OCI-LY7 (cell line): ENCODE measurements around the gene ADAMTS7.

Source experiments
- EZH2phosphoT487 ChIP-seq: fragments of 200-600 bp; sonication (generic); IDR thresholded peaks from 2 replicates; pipeline ENCODE4 v1.6.1; 2018; ENCODE audit warnings: low read depth, borderline replicate concordance, mild to moderate bottlenecking, mixed run types, antibody characterized with exemption, low read length, moderate library complexity, mixed read lengths
- TF ChIP-seq, protein P1 (sequence below): fragments of 200-600 bp; sonication (generic); conservative IDR thresholded peaks from 2 replicates; pipeline ENCODE4 v1.5.1; 2014; ENCODE audit warnings: mild to moderate bottlenecking, antibody characterized with exemption, low read length, moderate library complexity, mixed read lengths

DNA sequence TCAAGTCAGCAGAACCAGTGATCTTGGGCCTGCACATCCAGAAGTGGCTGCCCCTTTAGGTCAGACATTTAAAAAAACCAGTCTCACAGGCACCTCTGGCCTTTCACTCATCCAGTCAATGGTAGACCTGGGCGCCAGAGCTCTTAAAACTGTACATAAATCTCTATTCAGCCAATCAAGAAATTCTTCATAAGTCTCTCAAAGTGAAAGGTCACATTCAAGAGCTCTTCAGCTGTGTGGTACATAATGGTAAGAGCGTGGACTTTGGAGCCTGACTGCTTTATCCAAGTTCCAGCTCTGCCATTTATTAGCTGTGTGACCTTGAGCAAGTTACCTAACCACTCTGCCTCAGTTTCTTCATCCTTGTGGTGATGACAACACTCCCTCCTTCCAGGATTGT, 39.1 kb upstream of the ADAMTS7 start:
- TF ChIP-seq, protein P1, sequence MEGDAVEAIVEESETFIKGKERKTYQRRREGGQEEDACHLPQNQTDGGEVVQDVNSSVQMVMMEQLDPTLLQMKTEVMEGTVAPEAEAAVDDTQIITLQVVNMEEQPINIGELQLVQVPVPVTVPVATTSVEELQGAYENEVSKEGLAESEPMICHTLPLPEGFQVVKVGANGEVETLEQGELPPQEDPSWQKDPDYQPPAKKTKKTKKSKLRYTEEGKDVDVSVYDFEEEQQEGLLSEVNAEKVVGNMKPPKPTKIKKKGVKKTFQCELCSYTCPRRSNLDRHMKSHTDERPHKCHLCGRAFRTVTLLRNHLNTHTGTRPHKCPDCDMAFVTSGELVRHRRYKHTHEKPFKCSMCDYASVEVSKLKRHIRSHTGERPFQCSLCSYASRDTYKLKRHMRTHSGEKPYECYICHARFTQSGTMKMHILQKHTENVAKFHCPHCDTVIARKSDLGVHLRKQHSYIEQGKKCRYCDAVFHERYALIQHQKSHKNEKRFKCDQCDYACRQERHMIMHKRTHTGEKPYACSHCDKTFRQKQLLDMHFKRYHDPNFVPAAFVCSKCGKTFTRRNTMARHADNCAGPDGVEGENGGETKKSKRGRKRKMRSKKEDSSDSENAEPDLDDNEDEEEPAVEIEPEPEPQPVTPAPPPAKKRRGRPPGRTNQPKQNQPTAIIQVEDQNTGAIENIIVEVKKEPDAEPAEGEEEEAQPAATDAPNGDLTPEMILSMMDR = no peak
- TF ChIP-seq EZH2phosphoT487 = no peak
